HEK293 (cell line): Measurements from ENCODE around the gene ASAP2.

ENCODE experiments used
- CTCF ChIA-PET: fragments of 350-600 bp; formaldehyde crosslinking; extraction: SDS; loops from one replicate; lab custom pipeline; 2021; ENCODE audit warnings: antibody characterized with exemption; lab: Yijun Ruan, JAX
- POLR2A ChIA-PET: fragments of 300-600 bp; formaldehyde crosslinking; extraction: SDS; loops from one replicate; lab custom pipeline; 2020; ENCODE audit warnings: antibody characterized with exemption, inconsistent platforms; lab: Yijun Ruan, JAX
- H3K27ac ChIP-seq: fragments of 200-500 bp; sonication (Bioruptor generic); 2 replicates; pipeline ENCODE4 v1.5.1; 2014; ENCODE audit warnings: low read depth, low read length, control low read depth, inconsistent platforms; ENCODE audit errors: extremely low read depth
- H3K36me3 ChIP-seq, 2 experiments: fragments of 200-500 bp in 1 of 2; sonication (Bioruptor generic) in 1 of 2; 1 replicate in 1 of 2; 2 replicates in 1 of 2; pipeline ENCODE4 v1.5.1; 2014 to 2017; ENCODE audit warnings: inconsistent platforms in 2 of 2, low read length in 2 of 2; ENCODE audit not compliant: control insufficient read depth in 2 of 2, insufficient read depth in 1 of 2
- H3K4me1 ChIP-seq: fragments of 200-500 bp; sonication (Bioruptor generic); 2 replicates; pipeline ENCODE4 v1.5.1; 2014; ENCODE audit warnings: mild to moderate bottlenecking, low read length, inconsistent platforms; ENCODE audit not compliant: control insufficient read depth, insufficient read depth
- H3K4me3 ChIP-seq: 2 replicates; pipeline ENCODE4 v1.5.1; 2011; ENCODE audit warnings: low read depth, mild to moderate bottlenecking, control low read depth, low read length, moderate library complexity
- H3K9me3 ChIP-seq: fragments of 200-500 bp; sonication (Bioruptor generic); 2 replicates; pipeline ENCODE4 v1.5.1; 2014; ENCODE audit warnings: low read depth, low read length, inconsistent platforms; ENCODE audit not compliant: control insufficient read depth, insufficient read depth
- ATF2 ChIP-seq: fragments of 450-650 bp; formaldehyde crosslinking; IDR thresholded peaks from 2 replicates; pipeline ENCODE4 v1.5.1; 2016; ENCODE audit warnings: missing biosample characterization, missing genetic modification characterization, low read depth
- EGR2 ChIP-seq: fragments of 450-650 bp; formaldehyde crosslinking; IDR thresholded peaks from 2 replicates; pipeline ENCODE4 v1.5.1; 2016; ENCODE audit warnings: low read depth, missing biosample characterization, missing genetic modification characterization
- GLIS1 ChIP-seq: fragments of 450-650 bp; formaldehyde crosslinking; IDR thresholded peaks from 2 replicates; pipeline ENCODE4 v1.5.1; 2016; ENCODE audit warnings: missing biosample characterization, missing genetic modification characterization
- GLIS2 ChIP-seq: fragments of 450-650 bp; formaldehyde crosslinking; IDR thresholded peaks from 2 replicates; pipeline ENCODE4 v1.5.1; 2016; ENCODE audit warnings: missing biosample characterization, missing genetic modification characterization
- HOXA7 ChIP-seq: sonication (generic); formaldehyde crosslinking; IDR thresholded peaks from 2 replicates; pipeline ENCODE4 v1.8.1; 2022; ENCODE audit warnings: missing genetic modification reagents, borderline replicate concordance
- KLF7 ChIP-seq: fragments of 450-650 bp; formaldehyde crosslinking; IDR thresholded peaks from 2 replicates; pipeline ENCODE4 v1.5.1; 2016; ENCODE audit warnings: missing biosample characterization, missing genetic modification characterization, borderline replicate concordance
- PRDM6 ChIP-seq: fragments of 450-650 bp; formaldehyde crosslinking; IDR thresholded peaks from 2 replicates; pipeline ENCODE4 v1.5.1; 2017; ENCODE audit warnings: missing biosample characterization, missing genetic modification characterization
- REPIN1 ChIP-seq: fragments of 450-650 bp; formaldehyde crosslinking; IDR thresholded peaks from 2 replicates; pipeline ENCODE4 v1.5.1; 2017; ENCODE audit warnings: missing biosample characterization, missing genetic modification characterization, low read depth
- SCRT1 ChIP-seq: fragments of 450-650 bp; formaldehyde crosslinking; IDR thresholded peaks from 2 replicates; pipeline ENCODE4 v1.5.1; 2016; ENCODE audit warnings: missing biosample characterization, missing genetic modification characterization, borderline replicate concordance
- SP7 ChIP-seq: fragments of 450-650 bp; formaldehyde crosslinking; IDR thresholded peaks from 2 replicates; pipeline ENCODE4 v1.5.1; 2016; ENCODE audit warnings: missing biosample characterization, missing genetic modification characterization
- TRIM28 ChIP-seq: IDR thresholded peaks from 2 replicates; pipeline ENCODE4 v1.6.1; 2011; ENCODE audit warnings: low read length, control low read depth, borderline replicate concordance
- ZBTB20 ChIP-seq: fragments of 450-650 bp; formaldehyde crosslinking; IDR thresholded peaks from 2 replicates; pipeline ENCODE4 v1.5.1; 2016; ENCODE audit warnings: missing biosample characterization, missing genetic modification characterization
- ZBTB48 ChIP-seq: fragments of 450-650 bp; formaldehyde crosslinking; IDR thresholded peaks from 2 replicates; pipeline ENCODE4 v1.5.1; 2016; ENCODE audit warnings: missing biosample characterization, missing genetic modification characterization
- ZFHX2 ChIP-seq: fragments of 450-650 bp; formaldehyde crosslinking; conservative IDR thresholded peaks from 2 replicates; pipeline ENCODE4 v1.5.1; 2016; ENCODE audit warnings: missing biosample characterization, missing genetic modification characterization
- ZNF148 ChIP-seq: fragments of 450-650 bp; formaldehyde crosslinking; IDR thresholded peaks from 2 replicates; pipeline ENCODE4 v1.5.0; 2017; ENCODE audit warnings: missing biosample characterization, missing genetic modification characterization, borderline replicate concordance
- ZNF155 ChIP-seq: fragments of 450-650 bp; formaldehyde crosslinking; IDR thresholded peaks from 2 replicates; pipeline ENCODE4 v1.5.1; 2016; ENCODE audit warnings: missing biosample characterization, missing genetic modification characterization
- ZNF16 ChIP-seq: fragments of 450-650 bp; formaldehyde crosslinking; IDR thresholded peaks from 2 replicates; pipeline ENCODE4 v1.5.1; 2016; ENCODE audit warnings: low read depth, missing biosample characterization, missing genetic modification characterization
- ZNF221 ChIP-seq: fragments of 450-650 bp; formaldehyde crosslinking; IDR thresholded peaks from 2 replicates; pipeline ENCODE4 v1.5.1; 2017; ENCODE audit warnings: missing biosample characterization, missing genetic modification characterization, borderline replicate concordance
- ZNF37A ChIP-seq: fragments of 450-650 bp; IDR thresholded peaks from 2 replicates; pipeline ENCODE4 v1.5.1; 2018; ENCODE audit warnings: missing biosample characterization, missing genetic modification characterization
- ZNF391 ChIP-seq: fragments of 450-650 bp; formaldehyde crosslinking; IDR thresholded peaks from 2 replicates; pipeline ENCODE4 v1.5.1; 2016; ENCODE audit warnings: low read depth, missing biosample characterization, missing genetic modification characterization, borderline replicate concordance
- ZNF449 ChIP-seq: fragments of 450-650 bp; formaldehyde crosslinking; IDR thresholded peaks from 2 replicates; pipeline ENCODE4 v1.5.1; 2017; ENCODE audit warnings: missing biosample characterization, mild to moderate bottlenecking, missing genetic modification characterization, moderate library complexity
- ZNF513 ChIP-seq: fragments of 450-650 bp; IDR thresholded peaks from 2 replicates; pipeline ENCODE4 v1.5.1; 2018; ENCODE audit warnings: missing biosample characterization, missing genetic modification characterization
- ZNF558 ChIP-seq: fragments of 450-650 bp; formaldehyde crosslinking; IDR thresholded peaks from 2 replicates; pipeline ENCODE4 v1.5.1; 2016; ENCODE audit warnings: missing biosample characterization, missing genetic modification characterization
- ZNF596 ChIP-seq: fragments of 450-650 bp; IDR thresholded peaks from 2 replicates; pipeline ENCODE4 v1.5.0; 2018; ENCODE audit warnings: missing biosample characterization, mild to moderate bottlenecking, missing genetic modification characterization, moderate library complexity
- ZNF677 ChIP-seq: fragments of 450-650 bp; IDR thresholded peaks from 2 replicates; pipeline ENCODE4 v1.5.0; 2018; ENCODE audit warnings: missing biosample characterization, mild to moderate bottlenecking, missing genetic modification characterization, moderate library complexity
- ZNF747 ChIP-seq: fragments of 450-650 bp; formaldehyde crosslinking; IDR thresholded peaks from 2 replicates; pipeline ENCODE4 v1.5.1; 2016; ENCODE audit warnings: missing biosample characterization, missing genetic modification characterization
- ZSCAN30 ChIP-seq: fragments of 450-650 bp; IDR thresholded peaks from 2 replicates; pipeline ENCODE4 v1.5.1; 2018; ENCODE audit warnings: missing biosample characterization, mild to moderate bottlenecking, missing genetic modification characterization, moderate library complexity

The ASAP2 gene

GRCh38 chr2:9284521-9285297, 78.1 kb downstream of the ASAP2 start:
- no peak for TF ChIP-seq ZNF148
- no peak for TF ChIP-seq TRIM28
- no peak for TF ChIP-seq ZNF513 (tag by site-specific recombination)
- no peak for TF ChIP-seq ZSCAN30 (tag by site-specific recombination)
- TF ChIP-seq SP7 = no peak
- no peak for TF ChIP-seq GLIS1 (tag by site-specific recombination)
- peak; percentile 56 for TF ChIP-seq ZFHX2 (tag by site-specific recombination)
- no peak for TF ChIP-seq ATF2 (tag by site-specific recombination)
- TF ChIP-seq ZNF155 = no peak
- no peak for TF ChIP-seq GLIS2 (tag by site-specific recombination)
- TF ChIP-seq ZBTB48 (tag by site-specific recombination) = no peak
- TF ChIP-seq EGR2 (tag by site-specific recombination) = peak; percentile 27; the same call in 1 of the 2 replicates
- TF ChIP-seq KLF7 (tag by site-specific recombination) = no peak
- TF ChIP-seq ZNF558 (tag by site-specific recombination) = no peak
- no peak for TF ChIP-seq ZNF16 (tag by site-specific recombination)
- TF ChIP-seq ZNF221 (tag by site-specific recombination) = no peak
- Histone ChIP-seq H3K27ac (no peak overlapping the region), H3K36me3 (no peaks in the 10 kb centered on the region), H3K9me3 (no peaks in the 10 kb centered on the region), H3K4me1 (peaks cover 7% of the 10 kb centered on the region), H3K4me3 (no peak overlapping the region)
- ChIA-PET POLR2A (no interaction called here), CTCF (interaction anchor here (0.6 to 1.1 kb wide), 3 partner anchors 9 to 140 kb away, joined by 3 to 4 read pairs (median 3); no protein-coding TSS in a partner anchor)

- peaks cover 7% of the 10 kb centered on the region for H3K4me1 ChIP-seq
- H3K36me3 ChIP-seq = no peaks in the 10 kb centered on the region
- CTCF ChIA-PET = interaction anchor here (0.6 to 3.5 kb wide), 5 partner anchors 10 to 143 kb away, joined by 3 to 15 read pairs (median 3); no protein-coding TSS in a partner anchor
- H3K27ac ChIP-seq = no peak overlapping the region
- no peaks in the 10 kb centered on the region for H3K9me3 ChIP-seq
- POLR2A ChIA-PET = no interaction called here
- no peak overlapping the region for H3K4me3 ChIP-seq
- no peak for TF ChIP-seq REPIN1 (tag by site-specific recombination)
- no peak for TF ChIP-seq ZNF677 (tag by site-specific recombination)
- no peak for TF ChIP-seq SCRT1 (tag by site-specific recombination)
- no peak for TF ChIP-seq ZNF37A (tag by site-specific recombination)
- no peak for TF ChIP-seq ZNF391
- TF ChIP-seq ZNF449 (tag by site-specific recombination) = no peak
- TF ChIP-seq ZNF747 (tag by site-specific recombination) = no peak
- TF ChIP-seq ZBTB20 (tag by site-specific recombination) = no peak
- TF ChIP-seq PRDM6 (tag by site-specific recombination) = no peak
- TF ChIP-seq HOXA7 (CRISPR knock-in tag) = no peak
- no peak for TF ChIP-seq ZNF596 (tag by site-specific recombination)
These were observed 78.8 kb downstream of the ASAP2 start for GRCh38 chr2:9285385-9285920.
